ENCODE results near the gene ADI1.
"Not testable (repeated sequence)": the region's sequence is repeated elsewhere in the genome, so short reads cannot be mapped to it uniquely, and the experiment has no call there.

The ADI1 gene

DNA sequence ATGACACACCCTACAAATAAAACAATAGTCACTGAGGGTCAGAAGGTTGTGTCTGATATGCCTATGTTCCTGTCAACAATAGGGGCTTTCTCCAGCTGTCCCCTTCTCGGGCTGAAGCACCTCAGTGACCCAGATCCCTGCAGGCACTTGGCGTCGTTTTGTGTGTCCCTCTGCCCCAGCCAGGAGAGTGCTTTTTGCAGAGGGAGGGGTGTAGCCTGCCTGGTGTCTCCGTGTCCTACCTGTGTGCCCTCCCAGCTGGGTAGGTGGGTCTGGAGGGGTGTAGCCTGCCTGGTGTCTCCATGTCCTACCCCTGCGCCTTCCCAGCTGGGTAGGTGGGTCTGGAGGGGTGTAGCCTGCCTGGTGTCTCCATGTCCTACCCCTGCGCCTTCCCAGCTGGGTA is 65.3 kb downstream of the ADI1 start:
- H3K36me3 ChIP-seq (ENCODE audit: insufficient read depth, low read length); H3K4me1 ChIP-seq (ENCODE audit: insufficient read depth, low read length); H3K9ac ChIP-seq (ENCODE audit: low read depth, low read length); H3K9me3 ChIP-seq (ENCODE audit: control insufficient read depth, insufficient read depth, low read length): not testable (repeated sequence)

DNA sequence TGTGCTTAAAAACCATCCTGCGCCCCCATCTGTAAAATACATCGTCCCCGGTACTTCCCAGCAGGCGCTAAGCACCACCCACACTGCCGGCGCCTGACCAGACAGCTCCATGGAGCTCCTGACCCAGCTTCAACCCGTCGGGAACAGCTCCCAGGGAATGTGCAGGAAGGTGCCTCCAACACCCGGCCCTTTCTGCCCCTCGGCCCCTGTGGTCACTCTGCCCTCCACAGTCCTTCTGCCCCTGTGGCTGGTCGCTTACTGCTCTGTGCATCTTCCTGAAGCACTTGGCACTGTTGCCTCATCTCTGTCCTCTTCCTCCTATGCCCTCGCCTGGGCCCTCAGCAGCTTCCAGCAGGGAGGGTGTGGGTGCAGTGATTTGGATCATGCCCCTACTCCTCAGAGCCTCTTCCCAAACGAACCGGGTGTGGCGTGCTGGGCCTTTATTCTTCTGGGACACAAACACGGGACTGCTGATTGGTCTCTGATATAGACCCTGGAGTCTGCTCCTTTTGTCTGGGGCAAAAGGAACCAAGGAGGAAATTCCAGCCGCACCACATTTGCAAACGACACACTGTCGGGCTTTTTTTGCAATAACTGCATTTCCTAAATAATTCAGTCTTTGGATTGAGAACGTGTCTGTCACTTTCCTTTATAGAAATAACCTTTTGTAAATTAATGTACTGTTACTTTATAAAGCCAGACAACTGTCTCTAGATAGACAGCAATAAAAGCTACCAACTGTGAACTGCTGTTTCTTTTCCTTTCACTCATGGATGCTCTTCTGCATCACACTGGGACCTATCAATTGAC is 65.9 kb downstream of the ADI1 start:
- no peaks in the 10 kb centered on the region for H3K9me3 ChIP-seq (ENCODE audit: control insufficient read depth, insufficient read depth, low read length)
- no peaks in the 10 kb centered on the region for H3K4me1 ChIP-seq (ENCODE audit: insufficient read depth, low read length)
- no peak overlapping the region for H3K9ac ChIP-seq (ENCODE audit: low read depth, low read length)
- H3K36me3 ChIP-seq (ENCODE audit: insufficient read depth, low read length): peaks cover 5% of the 10 kb centered on the region

DNA sequence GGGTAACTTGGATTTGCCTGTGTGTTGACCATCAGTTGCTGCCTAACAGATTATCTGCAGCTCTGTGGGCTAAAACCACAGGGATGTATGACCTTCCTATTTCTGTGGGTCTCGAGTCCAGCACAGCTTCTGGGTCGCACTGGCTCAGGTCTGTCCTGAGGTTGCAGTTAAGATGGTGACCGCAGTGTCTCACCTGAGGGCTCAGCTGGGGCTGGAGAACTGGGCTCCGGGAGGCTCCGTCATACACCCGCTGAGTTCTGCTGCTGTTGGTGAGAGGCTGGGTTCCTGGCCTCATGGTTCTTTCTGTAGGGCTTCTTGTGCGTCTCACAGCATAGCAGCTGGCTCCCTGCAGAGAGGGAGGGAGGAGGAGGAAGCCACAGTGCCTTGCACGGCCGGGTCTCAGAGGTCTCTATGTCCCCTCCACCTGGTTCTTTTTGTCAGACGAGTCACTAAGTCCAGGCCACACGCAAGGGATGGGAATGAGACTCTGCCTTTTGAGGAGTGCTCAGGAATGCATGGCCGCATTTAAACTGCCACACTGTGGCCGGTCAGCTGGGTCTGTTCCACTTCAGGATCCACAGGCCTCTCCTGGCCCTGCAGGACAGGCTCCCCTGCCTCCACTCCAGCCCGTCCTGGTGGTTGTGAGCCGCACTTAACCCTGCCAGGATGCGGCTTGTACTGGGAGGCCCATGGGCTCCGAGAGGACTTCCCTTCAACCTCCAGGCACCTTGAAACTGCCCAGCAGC is 67.2 kb downstream of the ADI1 start:
- H3K36me3 ChIP-seq (ENCODE audit: insufficient read depth, low read length): peaks cover 4% of the 10 kb centered on the region
- no peaks in the 10 kb centered on the region for H3K4me1 ChIP-seq (ENCODE audit: insufficient read depth, low read length)

DNA sequence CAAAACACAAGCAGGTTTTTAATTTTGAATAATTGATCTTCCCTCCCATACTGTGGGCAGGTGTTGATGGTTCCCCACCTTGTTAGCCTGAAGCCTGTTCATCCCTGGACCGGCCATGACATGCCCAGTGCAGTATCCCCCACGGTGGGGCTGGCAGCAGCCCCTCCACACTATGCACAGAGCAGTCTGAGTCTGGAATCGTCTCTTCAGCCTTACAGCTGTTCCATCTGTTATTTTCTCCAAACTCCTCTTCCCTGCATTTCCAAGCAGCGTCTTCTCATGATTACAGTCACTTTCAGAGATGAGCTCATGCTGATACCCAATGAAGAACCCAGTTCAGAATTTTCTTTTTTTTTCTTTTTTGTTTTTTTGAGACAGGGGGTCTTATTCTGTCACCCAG is 68.2 kb downstream of the ADI1 start:
- Histone ChIP-seq H3K36me3 (ENCODE audit: insufficient read depth, low read length) (peaks cover 4% of the 10 kb centered on the region), H3K9ac (ENCODE audit: low read depth, low read length) (no peak overlapping the region), H3K9me3 (ENCODE audit: control insufficient read depth, insufficient read depth, low read length) (no peaks in the 10 kb centered on the region), H3K4me1 (ENCODE audit: insufficient read depth, low read length) (no peaks in the 10 kb centered on the region)

More for the DNA sequence above, 67.2 kb downstream of the ADI1 start:
- no peak overlapping the region for H3K9ac ChIP-seq (ENCODE audit: low read depth, low read length)
- H3K9me3 ChIP-seq (ENCODE audit: control insufficient read depth, insufficient read depth, low read length): no peaks in the 10 kb centered on the region

DNA sequence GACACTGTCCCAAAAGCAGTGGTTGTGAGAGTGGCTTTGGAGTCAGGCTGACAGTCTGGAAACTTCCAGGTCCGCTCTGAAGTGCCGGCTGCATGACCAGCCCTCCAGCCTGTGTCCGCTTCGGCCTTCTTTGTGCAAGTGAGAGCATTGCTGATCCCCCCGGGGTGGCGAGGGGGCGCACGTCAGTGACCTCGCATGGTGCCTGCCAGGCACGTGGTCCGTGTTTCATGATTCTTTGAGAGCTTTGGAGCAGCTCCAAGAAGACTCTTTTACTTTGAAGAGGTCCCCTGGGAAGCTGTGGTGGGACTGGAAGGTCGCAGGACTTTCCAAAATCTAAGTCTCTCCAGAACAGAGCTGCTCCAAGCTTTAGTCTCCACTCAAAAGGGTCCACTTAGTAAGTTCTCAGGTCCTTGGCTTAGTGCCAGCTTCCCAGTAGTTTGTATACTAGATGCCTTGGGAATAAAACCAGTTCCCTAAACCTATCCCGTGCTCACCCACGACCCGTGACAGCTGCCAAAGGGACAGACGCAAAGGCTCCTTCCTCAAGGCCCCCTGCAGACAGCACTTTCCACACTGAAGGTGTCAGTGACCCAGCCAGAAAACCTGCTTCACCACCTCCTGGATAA is 68.8 kb downstream of the ADI1 start:
- Histone ChIP-seq H3K36me3 (ENCODE audit: insufficient read depth, low read length) (peaks cover 4% of the 10 kb centered on the region), H3K9me3 (ENCODE audit: control insufficient read depth, insufficient read depth, low read length) (no peaks in the 10 kb centered on the region), H3K9ac (ENCODE audit: low read depth, low read length) (no peak overlapping the region), H3K4me1 (ENCODE audit: insufficient read depth, low read length) (no peaks in the 10 kb centered on the region)

DNA sequence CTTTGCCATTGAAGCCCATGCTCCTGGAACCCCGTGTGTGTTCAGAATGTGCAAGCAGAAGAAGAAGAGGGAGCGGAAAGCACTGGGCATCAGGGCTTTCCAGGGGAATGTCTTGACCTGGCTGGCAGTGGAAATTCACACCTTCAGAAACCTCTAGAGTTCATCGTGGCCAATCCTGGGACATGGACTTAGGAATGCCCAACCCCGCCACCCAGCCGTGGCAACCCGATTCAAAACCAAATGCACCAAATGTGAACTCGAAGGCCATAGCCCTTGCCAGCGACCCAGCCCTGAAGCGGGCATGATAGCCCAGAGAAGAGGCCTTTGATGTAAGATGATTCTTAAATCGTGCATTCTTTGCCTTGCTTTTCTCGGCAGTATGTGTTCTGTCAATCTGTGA is 69.4 kb downstream of the ADI1 start:
- H3K9me3 ChIP-seq (ENCODE audit: control insufficient read depth, insufficient read depth, low read length): no peaks in the 10 kb centered on the region
- no peaks in the 10 kb centered on the region for H3K4me1 ChIP-seq (ENCODE audit: insufficient read depth, low read length)
- H3K36me3 ChIP-seq (ENCODE audit: insufficient read depth, low read length): peaks cover 4% of the 10 kb centered on the region
- H3K9ac ChIP-seq (ENCODE audit: low read depth, low read length): no peak overlapping the region

DNA sequence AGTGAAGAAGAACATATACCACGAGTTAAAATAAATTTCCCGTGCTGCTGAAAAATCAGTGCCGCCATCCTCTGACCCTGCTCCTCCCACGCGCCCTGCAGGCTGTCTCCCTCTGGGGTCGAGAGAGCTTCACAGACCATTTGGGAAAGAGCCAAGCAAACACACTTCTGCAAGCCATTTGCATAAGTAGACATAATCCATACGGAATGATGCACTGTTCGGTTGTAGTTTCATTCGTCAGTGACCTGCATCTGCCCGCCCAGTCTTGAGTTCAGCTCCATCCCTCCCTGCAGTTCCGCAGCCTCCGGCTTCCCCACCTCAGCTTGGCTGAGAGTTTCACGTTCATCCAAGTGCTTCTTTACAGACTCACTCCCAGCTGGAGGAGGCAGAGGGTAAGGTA is 70.2 kb downstream of the ADI1 start:
- Histone ChIP-seq H3K36me3 (ENCODE audit: insufficient read depth, low read length) (peaks cover 7% of the 10 kb centered on the region), H3K9me3 (ENCODE audit: control insufficient read depth, insufficient read depth, low read length) (no peaks in the 10 kb centered on the region), H3K9ac (ENCODE audit: low read depth, low read length) (no peak overlapping the region), H3K4me1 (ENCODE audit: insufficient read depth, low read length) (no peaks in the 10 kb centered on the region)

DNA sequence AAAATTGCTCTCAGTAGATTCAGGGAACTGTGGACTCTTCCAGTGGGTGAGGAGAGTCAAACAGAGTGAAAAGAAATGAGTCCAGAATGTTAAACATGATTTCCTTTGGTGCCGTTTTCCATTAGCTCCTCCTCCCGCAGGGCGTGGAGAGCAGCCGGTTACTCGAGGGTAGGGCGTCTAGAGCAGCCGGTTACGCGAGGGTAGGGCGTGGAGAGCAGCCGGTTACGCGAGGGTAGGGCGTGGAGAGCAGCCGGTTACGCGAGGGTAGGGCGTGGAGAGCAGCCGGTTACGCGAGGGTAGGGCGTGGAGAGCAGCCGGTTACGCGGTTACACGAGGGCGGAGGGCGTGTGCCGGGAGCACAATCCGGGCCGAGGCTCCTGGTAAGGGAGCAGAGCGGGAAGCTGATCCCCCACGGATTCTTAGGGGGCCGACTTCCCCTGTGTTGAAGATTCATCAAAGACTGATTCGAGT is 70.9 kb downstream of the ADI1 start:
- not testable (repeated sequence) for H3K36me3 ChIP-seq (ENCODE audit: insufficient read depth, low read length); H3K9me3 ChIP-seq (ENCODE audit: control insufficient read depth, insufficient read depth, low read length); H3K4me1 ChIP-seq (ENCODE audit: insufficient read depth, low read length); H3K9ac ChIP-seq (ENCODE audit: low read depth, low read length)

DNA sequence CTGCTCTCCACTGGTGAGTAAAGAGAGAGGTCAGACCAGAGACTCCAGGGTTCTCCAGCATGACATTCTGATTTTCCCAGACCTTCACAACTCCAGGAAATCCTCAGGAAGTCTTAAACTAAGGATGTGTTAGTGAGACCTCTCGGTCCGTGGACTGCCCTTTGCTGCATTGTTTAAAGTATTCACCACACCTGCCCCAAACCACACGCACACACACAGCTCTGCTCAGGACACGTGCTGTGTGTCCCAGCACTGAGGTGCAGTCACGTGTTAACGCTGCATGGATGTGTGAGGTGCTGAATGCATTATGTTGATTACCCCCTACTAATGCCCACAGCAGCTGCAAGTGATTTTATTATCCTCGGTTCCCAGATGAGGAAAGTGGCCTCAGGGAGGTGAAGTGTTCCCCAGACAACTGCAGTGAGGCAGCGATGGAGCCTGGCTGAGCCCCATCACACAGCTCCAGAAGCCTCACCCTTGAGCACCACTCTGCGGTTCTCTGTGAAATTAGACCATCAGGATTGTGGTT is 71.5 kb downstream of the ADI1 start:
- no peaks in the 10 kb centered on the region for H3K9me3 ChIP-seq (ENCODE audit: control insufficient read depth, insufficient read depth, low read length)
- peaks cover 7% of the 10 kb centered on the region for H3K36me3 ChIP-seq (ENCODE audit: insufficient read depth, low read length)
- no peaks in the 10 kb centered on the region; the same call in 1 of the 2 replicates for H3K4me1 ChIP-seq (ENCODE audit: insufficient read depth, low read length)
- no peak overlapping the region for H3K9ac ChIP-seq (ENCODE audit: low read depth, low read length)

Measured in ES-I3 (cell line).